H1 (cell line): Measurements from ENCODE around the gene SERPINE3. TPM values are rescaled to one million over a fixed set of nuclear protein-coding genes. Genes with fewer than 3 reads are reported as not detected.

Experiments used
- CTCF ChIA-PET: fragments of 300-600 bp; sonication (Branson Sonifier 250); formaldehyde crosslinking; loops from one replicate; lab custom pipeline; 2021; ENCODE audit not compliant: partially characterized antibody; lab: Charles Lee
- POLR2A ChIA-PET: fragments of 300-600 bp; sonication (Branson Sonifier 250); formaldehyde crosslinking; loops from one replicate; lab custom pipeline; 2021; ENCODE audit warnings: inconsistent platforms; ENCODE audit not compliant: partially characterized antibody; lab: Charles Lee
- DNase-seq, 2 experiments: peaks; one replicate each; pipeline versions ENCODE4 v3.0.0 to v3.0.0-alpha.2; 2010 to 2022; ENCODE audit warnings: low spot score in 2 of 2, low read depth in 1 of 2, mixed read lengths in 1 of 2
- FAIRE-seq: peaks from 2 replicates; lab custom pipeline; 2011; peaks lifted over from hg19 to GRCh38; lab: Jason Lieb, UNC
- H2AFZ ChIP-seq: 2 replicates; pipeline ENCODE4 v1.8.1; 2012; ENCODE audit warnings: low read length, inconsistent platforms
- H2AK5ac ChIP-seq: 2 replicates; pipeline ENCODE4 v1.6.1; 2013; ENCODE audit warnings: low read depth, low read length
- H2BK120ac ChIP-seq: replicated peaks from 2 replicates; pipeline ENCODE3; 2013; ENCODE audit warnings: low read depth, low read length, inconsistent platforms
- H2BK12ac ChIP-seq: 2 replicates; pipeline ENCODE4 v1.6.1; 2013; ENCODE audit warnings: low read depth, low read length
- H2BK15ac ChIP-seq: 2 replicates; pipeline ENCODE4 v1.6.1; 2013; ENCODE audit warnings: low read length
- H2BK20ac ChIP-seq: 2 replicates; pipeline ENCODE4 v1.6.1; 2013; ENCODE audit warnings: low read length
- H2BK5ac ChIP-seq: 2 replicates; pipeline ENCODE4 v1.6.1; 2013; ENCODE audit warnings: low read depth, low read length
- H3K14ac ChIP-seq: 2 replicates; pipeline ENCODE4 v1.6.1; 2013; ENCODE audit warnings: inconsistent platforms; ENCODE audit not compliant: insufficient read length
- H3K18ac ChIP-seq: 2 replicates; pipeline ENCODE4 v1.6.1; 2013; ENCODE audit warnings: low read length; ENCODE audit errors: extremely low read depth
- H3K23ac ChIP-seq: 2 replicates; pipeline ENCODE4 v1.6.1; 2013; ENCODE audit warnings: inconsistent platforms; ENCODE audit not compliant: insufficient read length
- H3K23me2 ChIP-seq: 2 replicates; pipeline ENCODE4 v1.6.1; 2013; ENCODE audit warnings: low read depth, low read length
- H3K27ac ChIP-seq: 2 replicates; pipeline ENCODE4 v1.6.1; 2011; ENCODE audit warnings: low read depth, low read length, inconsistent platforms
- H3K27me3 ChIP-seq, 4 experiments: replicated peaks in 1 of 4; 1 replicate in 1 of 4; 2 replicates in 3 of 4; pipeline versions ENCODE4 v1.6.1 to v1.8.1; 2011 to 2013; ENCODE audit warnings: low read length in 3 of 4, mild to moderate bottlenecking in 3 of 4, inconsistent platforms in 2 of 4, mixed read lengths in 2 of 4, moderate library complexity in 1 of 4; ENCODE audit not compliant: control insufficient read depth in 3 of 4, insufficient read depth in 3 of 4; ENCODE audit errors: extremely low read depth in 1 of 4
- H3K36me3 ChIP-seq, 4 experiments: 2 replicates each; pipeline versions ENCODE4 v1.6.1 to v1.8.1; 2011 to 2013; ENCODE audit warnings: mild to moderate bottlenecking in 4 of 4, low read length in 3 of 4, moderate library complexity in 2 of 4, control low read depth in 1 of 4, inconsistent platforms in 1 of 4; ENCODE audit not compliant: insufficient read depth in 4 of 4, control insufficient read depth in 2 of 4
- H3K4ac ChIP-seq: replicated peaks from 2 replicates; pipeline ENCODE3; 2013; ENCODE audit warnings: low read length, low read depth, mixed read lengths, inconsistent platforms; ENCODE audit not compliant: insufficient read length
- H3K4me1 ChIP-seq, 4 experiments: replicated peaks in 1 of 4; 1 replicate in 1 of 4; 2 replicates in 3 of 4; pipeline versions ENCODE4 v1.6.1 to v1.8.1; 2011 to 2013; ENCODE audit warnings: low read length in 3 of 4, inconsistent platforms in 2 of 4, mixed read lengths in 1 of 4; ENCODE audit not compliant: insufficient read depth in 4 of 4, control insufficient read depth in 3 of 4
- H3K4me2 ChIP-seq, 2 experiments: 2 replicates each; pipeline versions ENCODE4 v1.6.1 to v1.8.1; 2011 to 2013; ENCODE audit warnings: low read depth in 2 of 2, low read length in 2 of 2, control low read depth in 1 of 2, inconsistent platforms in 1 of 2, mild to moderate bottlenecking in 1 of 2; ENCODE audit not compliant: insufficient read depth in 1 of 2
- H3K4me3 ChIP-seq, 4 experiments: fragments of 200-600, 300-600 bp in 1 of 4; sonication (generic), shearing (Covaris generic), sonication (Bioruptor Twin) in 1 of 4; 2 replicates each; pipeline versions ENCODE4 v1.5.1 to v1.8.1; 2011 to 2016; ENCODE audit warnings: low read length in 4 of 4, low read depth in 3 of 4, control low read depth in 2 of 4, inconsistent platforms in 2 of 4, mild to moderate bottlenecking in 2 of 4, mixed read lengths in 1 of 4, moderate library complexity in 1 of 4; ENCODE audit not compliant: insufficient read depth in 2 of 4; ENCODE audit errors: extremely low read depth in 1 of 4
- H3K56ac ChIP-seq: replicated peaks from 2 replicates; pipeline ENCODE3; 2013; ENCODE audit warnings: low read depth, mild to moderate bottlenecking, mixed read lengths, low read length, inconsistent platforms; ENCODE audit not compliant: insufficient read length
- H3K79me1 ChIP-seq: 2 replicates; pipeline ENCODE4 v1.6.1; 2013; ENCODE audit warnings: low read depth, low read length, control low read depth
- H3K79me2 ChIP-seq, 2 experiments: 2 replicates each; pipeline versions ENCODE4 v1.6.1 to v1.8.1; 2012 to 2013; ENCODE audit warnings: low read length in 2 of 2, mild to moderate bottlenecking in 2 of 2, inconsistent platforms in 1 of 2; ENCODE audit not compliant: insufficient read depth in 2 of 2, control insufficient read depth in 1 of 2
- H3K9ac ChIP-seq, 4 experiments: replicated peaks in 1 of 4; 1 replicate in 1 of 4; 2 replicates in 3 of 4; pipeline versions ENCODE4 v1.6.1 to v1.8.1; 2011 to 2013; ENCODE audit warnings: low read depth in 3 of 4, low read length in 3 of 4, control low read depth in 2 of 4, mild to moderate bottlenecking in 2 of 4, moderate library complexity in 2 of 4, inconsistent platforms in 1 of 4; ENCODE audit errors: extremely low read depth in 1 of 4
- H3K9me3 ChIP-seq, 2 experiments: 2 replicates each; pipeline versions ENCODE4 v1.6.1 to v1.8.1; 2012 to 2013; ENCODE audit warnings: mild to moderate bottlenecking in 2 of 2, moderate library complexity in 2 of 2, control low read depth in 1 of 2, inconsistent platforms in 1 of 2, low read depth in 1 of 2, low read length in 1 of 2, mixed read lengths in 1 of 2; ENCODE audit not compliant: insufficient read depth in 2 of 2
- H4K20me1 ChIP-seq, 2 experiments: replicated peaks in 1 of 2; 2 replicates each; pipeline versions ENCODE3 to v1.8.1; 2011 to 2013; ENCODE audit warnings: inconsistent platforms in 2 of 2, low read length in 2 of 2, mild to moderate bottlenecking in 1 of 2; ENCODE audit not compliant: insufficient read depth in 2 of 2, control insufficient read depth in 1 of 2
- H4K5ac ChIP-seq: 2 replicates; pipeline ENCODE4 v1.6.1; 2013; ENCODE audit warnings: low read length, low read depth, mixed read lengths, inconsistent platforms; ENCODE audit not compliant: insufficient read length
- H4K8ac ChIP-seq: 2 replicates; pipeline ENCODE4 v1.8.0; 2013; ENCODE audit warnings: mild to moderate bottlenecking, moderate library complexity, low read length, inconsistent platforms; ENCODE audit not compliant: insufficient read depth; ENCODE audit errors: extremely low read depth
- H4K91ac ChIP-seq: replicated peaks from 2 replicates; pipeline ENCODE3; 2013; ENCODE audit warnings: low read length, mixed read lengths, inconsistent platforms; ENCODE audit not compliant: insufficient read length
- ATF2 ChIP-seq: IDR thresholded peaks from 2 replicates; pipeline ENCODE4 v1.6.1; 2012; ENCODE audit warnings: low read length, inconsistent platforms
- ATF3 ChIP-seq: IDR thresholded peaks from 2 replicates; pipeline ENCODE4 v1.6.1; 2011; ENCODE audit warnings: low read depth, mild to moderate bottlenecking, low read length; ENCODE audit not compliant: insufficient read depth
- BRCA1 ChIP-seq: IDR thresholded peaks from 2 replicates; pipeline ENCODE4 v1.6.1; 2012; ENCODE audit warnings: low read depth, low read length, improper control_type of control experiment
- CEBPB ChIP-seq: IDR thresholded peaks from 2 replicates; pipeline ENCODE4 v1.6.1; 2012; ENCODE audit warnings: low read depth, low read length
- CTCF ChIP-seq, 3 experiments: IDR thresholded peaks; 1 replicate in 2 of 3; 2 replicates in 1 of 3; pipeline versions ENCODE4 v1.5.1 to v1.6.1; 2011; ENCODE audit warnings: low read length in 3 of 3, mild to moderate bottlenecking in 3 of 3, inconsistent platforms in 2 of 3, low read depth in 1 of 3, moderate library complexity in 1 of 3; ENCODE audit not compliant: insufficient read depth in 1 of 3; ENCODE audit errors: control extremely low read depth in 1 of 3
- HDAC2 ChIP-seq, 2 experiments: fragments of 300-600 bp in 1 of 2; sonication (generic) in 1 of 2; IDR thresholded peaks; 2 replicates each; pipeline ENCODE4 v1.6.1; 2011 to 2012; ENCODE audit warnings: low read depth in 2 of 2, low read length in 2 of 2, mild to moderate bottlenecking in 2 of 2, moderate library complexity in 2 of 2, borderline replicate concordance in 1 of 2, inconsistent platforms in 1 of 2
- JUND ChIP-seq: IDR thresholded peaks from 2 replicates; pipeline ENCODE4 v1.6.1; 2011; ENCODE audit warnings: mild to moderate bottlenecking, improper control_type of control experiment, low read length
- POLR2A ChIP-seq, 2 experiments: IDR thresholded peaks; 1 replicate in 1 of 2; 2 replicates in 1 of 2; pipeline ENCODE4 v1.6.1; 2011; ENCODE audit warnings: low read depth in 2 of 2, low read length in 2 of 2, mild to moderate bottlenecking in 2 of 2; ENCODE audit errors: control extremely low read depth in 1 of 2
- SP1 ChIP-seq: IDR thresholded peaks from 2 replicates; pipeline ENCODE4 v1.6.1; 2011; ENCODE audit warnings: low read depth, low read length
- WGBS, 2 experiments: shearing (Covaris generic) in 1 of 2; methylation state at CpG; one replicate each; pipeline versions ENCODE4 v1.1.6 to v1.1.7; 2013 to 2015; ENCODE audit warnings: low lambda C conversion rate in 2 of 2, mixed read lengths in 2 of 2, inconsistent platforms in 1 of 2, low coverage in 1 of 2, missing lambda C conversion rate in 1 of 2; ENCODE audit not compliant: insufficient replicate concordance in 2 of 2, insufficient coverage in 1 of 2, insufficient read length in 1 of 2; ENCODE audit errors: extremely low coverage in 1 of 2, missing lambda C conversion rate in 1 of 2; 5-methylcytosine and 5-hydroxymethylcytosine counted together
- polyA plus RNA-seq, 7 experiments: library from polyadenylated mRNA; depleted of rRNA in 3 of 7; stranded (reverse) in 5 of 7; unstranded in 2 of 7; fragments of >200 nt in 5 of 7; fragments of 200-250 nt in 2 of 7; gene quantifications; 1 replicate in 5 of 7; 2 replicates in 1 of 7; 4 replicates in 1 of 7; pipeline versions ENCODE4 v1.2.1 to v1.2.3, GENCODE V29; 2011 to 2013; ENCODE audit warnings: missing spikeins in 2 of 7, mixed read lengths in 2 of 7
- total RNA-seq: library from RNA; stranded (reverse); fragmentation: NEBNext Ultra II Directional; extraction: Animal tissue kit (Norgen Biotek cat#: 25700); gene quantifications from 2 replicates; pipeline ENCODE4 v1.2.1, GENCODE V29; 2021

Gene SERPINE3
- total and polyA plus RNA-seq, 2 of the 8 experiments (the other 6 are each of a cell fraction or from before 2014, with no cell fraction given) = 0.34 to 1.0 TPM

GRCh38 chr13:51329606-51330005 lies 9.9 kb upstream of the SERPINE3 start:
- Histone ChIP-seq H4K20me1 (no peaks in the 10 kb centered on the region), H4K8ac (no peak overlapping the region), H2BK5ac (no peak overlapping the region), H2AFZ (no peak overlapping the region), H2BK12ac (peak overlapping the region; percentile 53; the same call in 1 of the 2 replicates), H3K79me1 (no peaks in the 10 kb centered on the region), H3K9ac (no peak overlapping the region), H3K4me3 (no peak overlapping the region)
- POLR2A ChIA-PET = interaction anchor here (1.3 to 1.6 kb wide), 2 partner anchors 43 to 124 kb away, joined by 3 read pairs; no protein-coding TSS in a partner anchor
- no peak for DNase-seq
- TF ChIP-seq ATF3 = no peak
- TF ChIP-seq ATF2 = no peak
- no peak for TF ChIP-seq CTCF (IDR thresholded peaks at IDR 0.05; ENCODE audit: control extremely low read depth in 1 of 3, insufficient read depth in 1 of 3, low read depth in 1 of 3, low read length in 3 of 3)
- TF ChIP-seq POLR2A (IDR thresholded peaks at IDR 0.05; ENCODE audit: control extremely low read depth in 1 of 2, low read depth in 2 of 2, low read length in 2 of 2) = no peak
- no peak for TF ChIP-seq SP1
- no peak for TF ChIP-seq BRCA1
- TF ChIP-seq JUND = no peak
- no peak for TF ChIP-seq HDAC2 (IDR thresholded peaks at IDR 0.05; ENCODE audit: borderline replicate concordance in 1 of 2, low read depth in 2 of 2, low read length in 2 of 2)
- TF ChIP-seq CEBPB = no peak
- TF ChIP-seq, all 59 proteins: peak for 0
- CTCF ChIA-PET = interaction anchor here (1.3 to 2.7 kb wide), 5 partner anchors 11 to 153 kb away, joined by 3 to 16 read pairs (median 3); no protein-coding TSS in a partner anchor
- H3K23ac ChIP-seq = no peak overlapping the region
- no peak overlapping the region for H3K14ac ChIP-seq
- no peak overlapping the region for H2BK15ac ChIP-seq
- no peak for FAIRE-seq
- H3K27me3 ChIP-seq = no peaks in the 10 kb centered on the region; a peak in 1 of 7 replicates
- no peak overlapping the region for H2BK120ac ChIP-seq
- H4K5ac ChIP-seq = no peak overlapping the region
- no peaks in the 10 kb centered on the region for H3K79me2 ChIP-seq
- H3K4me1 ChIP-seq = peaks cover 4 to 15% (median 13%) of the 10 kb centered on the region in 4 experiments; a peak in 6 of 7 replicates
- no peak overlapping the region for H2BK20ac ChIP-seq
- WGBS, 2 experiments = 88% methylated on average over 3 of the region's 3 CpGs; no CpG with 5 or more reads in 1 of the 2 experiments
- H3K56ac ChIP-seq = no peak overlapping the region
- H3K4me2 ChIP-seq = no peak overlapping the region
- no peak overlapping the region for H3K4ac ChIP-seq
- H3K23me2 ChIP-seq = no peaks in the 10 kb centered on the region; the same call in 1 of the 2 replicates
- H3K27ac ChIP-seq = no peak overlapping the region
- no peak overlapping the region for H2AK5ac ChIP-seq
- no peaks in the 10 kb centered on the region for H3K9me3 ChIP-seq
- no peak overlapping the region for H3K18ac ChIP-seq
- H4K91ac ChIP-seq = peak overlapping the region; percentile 44
- no peaks in the 10 kb centered on the region for H3K36me3 ChIP-seq
